Regular cardiac myocyte (primary cell): ENCODE measurements around the gene TCHP. TPM values are rescaled to one million over a fixed set of nuclear protein-coding genes. Genes with fewer than 3 reads are reported as not detected.

Experiments
- total RNA-seq: library from RNA; depleted of rRNA; stranded (reverse); fragments of >200 nt; gene quantifications from 2 replicates; pipeline ENCODE4 v1.2.3, GENCODE V29; 2014

The TCHP gene, protein sequence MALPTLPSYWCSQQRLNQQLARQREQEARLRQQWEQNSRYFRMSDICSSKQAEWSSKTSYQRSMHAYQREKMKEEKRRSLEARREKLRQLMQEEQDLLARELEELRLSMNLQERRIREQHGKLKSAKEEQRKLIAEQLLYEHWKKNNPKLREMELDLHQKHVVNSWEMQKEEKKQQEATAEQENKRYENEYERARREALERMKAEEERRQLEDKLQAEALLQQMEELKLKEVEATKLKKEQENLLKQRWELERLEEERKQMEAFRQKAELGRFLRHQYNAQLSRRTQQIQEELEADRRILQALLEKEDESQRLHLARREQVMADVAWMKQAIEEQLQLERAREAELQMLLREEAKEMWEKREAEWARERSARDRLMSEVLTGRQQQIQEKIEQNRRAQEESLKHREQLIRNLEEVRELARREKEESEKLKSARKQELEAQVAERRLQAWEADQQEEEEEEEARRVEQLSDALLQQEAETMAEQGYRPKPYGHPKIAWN
- 8.2 and 11.3 TPM in 2 replicates for total RNA-seq

DNA sequence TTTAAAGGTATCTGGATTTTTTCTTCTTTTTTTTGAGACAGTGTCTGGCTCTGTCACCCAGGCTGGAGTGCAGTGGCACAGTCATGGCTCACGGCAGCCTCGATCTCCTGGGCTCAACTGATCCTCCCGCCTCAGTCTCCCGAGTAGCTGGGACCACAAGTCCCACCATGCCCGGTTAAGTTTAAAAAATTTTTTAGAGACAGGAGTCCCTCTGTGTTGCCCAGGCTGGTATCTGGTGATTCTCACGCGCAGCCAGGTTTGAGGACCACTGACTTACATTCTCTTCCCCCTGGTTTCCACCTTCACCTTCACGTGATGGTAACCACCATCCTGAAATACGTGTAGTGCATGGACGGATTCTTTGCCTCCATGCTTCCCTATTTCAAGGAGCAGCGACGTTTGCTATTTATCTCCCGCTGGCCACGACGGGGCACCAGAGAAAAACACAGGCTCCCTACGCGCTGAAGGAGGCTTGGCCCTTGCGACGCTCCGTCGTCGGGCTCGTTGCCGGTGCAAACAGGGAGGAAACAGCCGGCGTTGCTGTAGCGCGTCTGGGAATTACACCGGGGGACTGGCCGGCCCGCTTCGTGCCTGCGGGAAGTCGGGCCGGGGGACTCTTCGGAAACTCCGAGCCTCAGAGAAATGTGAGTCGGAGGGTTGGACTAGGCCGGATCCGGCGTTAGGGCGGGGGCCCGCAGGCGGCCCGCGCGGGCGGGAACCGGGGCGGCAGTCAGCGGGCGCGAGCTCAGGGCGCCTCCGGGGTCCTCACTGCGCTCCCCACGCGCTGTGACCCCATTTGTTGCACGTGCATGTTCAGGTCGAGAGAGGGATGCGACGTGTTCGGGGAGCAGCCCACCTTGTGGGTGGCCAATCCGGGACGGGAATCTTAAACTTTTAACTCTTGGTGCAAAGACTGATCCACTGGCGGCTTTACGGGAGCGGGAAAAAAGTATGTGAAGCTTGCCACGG lies at the start of gene TCHP:
TSS of gene TCHP (plus strand) at position 492 of the 969 bp plus-strand sequence. CDS start 2,753 bp downstream, outside the sequence.

DNA sequence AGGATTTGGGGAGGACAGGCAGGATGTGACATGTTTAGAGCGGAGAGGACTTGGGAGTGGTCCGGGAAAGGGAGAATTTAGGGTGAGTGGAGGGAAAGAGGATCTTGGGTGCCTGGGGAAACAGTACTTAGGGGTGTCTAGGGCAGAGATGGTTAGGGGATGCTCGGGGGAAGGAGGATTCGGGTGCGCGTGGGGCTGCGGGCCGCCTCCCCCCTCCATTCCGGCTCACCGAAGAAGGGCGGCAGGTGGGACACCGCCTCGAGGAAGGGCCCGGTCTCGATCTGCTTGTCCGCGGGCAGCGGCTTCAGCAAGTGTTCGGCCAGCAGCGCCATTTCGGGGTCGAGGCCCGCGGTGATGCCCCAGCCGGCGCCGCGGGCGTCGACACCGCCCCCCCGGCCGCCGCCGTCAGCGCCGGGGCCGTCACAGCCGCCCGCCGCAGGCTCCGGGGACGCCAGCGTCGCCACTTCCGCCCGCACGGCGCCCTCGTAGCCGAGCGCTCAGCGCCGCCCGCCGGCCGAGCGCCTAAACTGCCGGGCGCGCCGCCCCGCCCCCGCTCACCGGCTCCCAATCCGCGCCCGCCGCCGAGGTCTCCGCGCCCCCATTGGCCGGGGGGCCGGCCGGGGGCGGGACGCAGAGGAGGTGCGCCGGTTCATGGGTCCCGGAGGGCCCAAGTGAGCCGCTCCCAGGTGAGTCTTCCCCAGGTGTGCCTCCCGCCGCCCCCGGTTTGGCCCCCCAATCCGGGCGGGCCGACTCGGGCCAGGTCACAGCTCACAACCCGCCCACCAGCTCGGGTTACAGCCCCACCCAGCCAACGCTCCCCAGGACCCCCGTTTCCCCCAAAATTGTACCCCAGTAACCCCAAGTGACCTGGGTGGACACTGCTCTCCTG lies 19.8 kb upstream of the TCHP start, which contains the start of gene GLTP:
TSS of gene GLTP (minus strand) at position 499 of the 889 bp plus-strand sequence. CDS start at position 332, 167 bp downstream.

Other genes with a start within 250 kb of the TCHP start
- gene FAM222A, start 186.4 kb upstream of the TCHP start, total RNA-seq = under 0.01 and 0.38 TPM in 2 replicates
- gene TRPV4, start 66.9 kb upstream of the TCHP start, total RNA-seq = 1.2 and 1.7 TPM in 2 replicates
- 78.9 and 80.7 TPM in 2 replicates for gene GLTP, start 19.7 kb upstream of the TCHP start, total RNA-seq
- 35.5 and 47.9 TPM in 2 replicates for gene GIT2, start 96.1 kb downstream of the TCHP start, total RNA-seq
- 103 and 142 TPM in 2 replicates for gene ANKRD13A, start 99.2 kb downstream of the TCHP start, total RNA-seq
- gene C12orf76, start 148.2 kb downstream of the TCHP start, total RNA-seq = 7.7 and 26.2 TPM in 2 replicates
- 12.8 and 33.8 TPM in 2 replicates for gene IFT81, start 224.1 kb downstream of the TCHP start, total RNA-seq